ENCODE measurements around the gene MAP3K8. TPM values are rescaled to one million over a fixed set of nuclear protein-coding genes. Genes with fewer than 3 reads are reported as not detected.

Gene MAP3K8
- total RNA-seq, 6 experiments from 2014 or later = 3.1 to 21.9 (median 6.1) TPM

DNA sequence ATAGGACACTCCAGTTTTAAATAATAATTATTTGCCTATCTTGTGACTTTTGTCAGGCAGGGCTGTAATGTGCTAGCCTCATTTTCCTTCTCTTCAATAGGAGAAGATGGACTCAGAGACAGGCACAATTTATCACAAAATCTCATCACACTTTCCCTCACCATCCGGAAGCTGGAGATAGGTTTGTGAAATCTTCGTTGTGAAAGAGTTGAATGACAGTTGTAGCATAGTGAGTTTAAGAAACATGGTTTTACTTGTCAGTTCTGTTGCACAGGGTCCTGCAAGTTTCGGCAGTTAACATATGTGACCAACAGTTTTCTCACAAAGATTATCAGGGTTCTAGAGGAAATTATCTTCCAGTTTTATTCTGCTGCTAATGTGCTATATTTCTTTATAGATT is 37.7 kb upstream of the MAP3K8 start:
- H3K36me3 ChIP-seq = no peaks in the 10 kb centered on the region
- TF ChIP-seq POLR2A (IDR thresholded peaks at IDR 0.05) = no peak
- TF ChIP-seq, protein P1, sequence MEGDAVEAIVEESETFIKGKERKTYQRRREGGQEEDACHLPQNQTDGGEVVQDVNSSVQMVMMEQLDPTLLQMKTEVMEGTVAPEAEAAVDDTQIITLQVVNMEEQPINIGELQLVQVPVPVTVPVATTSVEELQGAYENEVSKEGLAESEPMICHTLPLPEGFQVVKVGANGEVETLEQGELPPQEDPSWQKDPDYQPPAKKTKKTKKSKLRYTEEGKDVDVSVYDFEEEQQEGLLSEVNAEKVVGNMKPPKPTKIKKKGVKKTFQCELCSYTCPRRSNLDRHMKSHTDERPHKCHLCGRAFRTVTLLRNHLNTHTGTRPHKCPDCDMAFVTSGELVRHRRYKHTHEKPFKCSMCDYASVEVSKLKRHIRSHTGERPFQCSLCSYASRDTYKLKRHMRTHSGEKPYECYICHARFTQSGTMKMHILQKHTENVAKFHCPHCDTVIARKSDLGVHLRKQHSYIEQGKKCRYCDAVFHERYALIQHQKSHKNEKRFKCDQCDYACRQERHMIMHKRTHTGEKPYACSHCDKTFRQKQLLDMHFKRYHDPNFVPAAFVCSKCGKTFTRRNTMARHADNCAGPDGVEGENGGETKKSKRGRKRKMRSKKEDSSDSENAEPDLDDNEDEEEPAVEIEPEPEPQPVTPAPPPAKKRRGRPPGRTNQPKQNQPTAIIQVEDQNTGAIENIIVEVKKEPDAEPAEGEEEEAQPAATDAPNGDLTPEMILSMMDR (IDR thresholded peaks at IDR 0.05) = no peak
- no peak overlapping the region for H3K27ac ChIP-seq
- 38% methylated on average over 3 of the region's 3 CpGs for WGBS (ENCODE audit: insufficient coverage, low coverage, low lambda C conversion rate, missing lambda C conversion rate)
- peaks cover 0 to 3% (median 0%) of the 10 kb centered on the region in 4 donors for H3K4me1 ChIP-seq
- H3K9me3 ChIP-seq = no peaks in the 10 kb centered on the region
- intact Hi-C loops (cut with DNase I) = loop anchor here in 1 of 2 donors (5.0 to 10.0 kb wide), 2 partner anchors 139 to 196 kb away; no protein-coding TSS in a partner anchor
- H3K27me3 ChIP-seq = no peaks in the 10 kb centered on the region
- H3K4me3 ChIP-seq = no peak overlapping the region
- ATAC-seq (no peak), DNase-seq (no peak)

DNA sequence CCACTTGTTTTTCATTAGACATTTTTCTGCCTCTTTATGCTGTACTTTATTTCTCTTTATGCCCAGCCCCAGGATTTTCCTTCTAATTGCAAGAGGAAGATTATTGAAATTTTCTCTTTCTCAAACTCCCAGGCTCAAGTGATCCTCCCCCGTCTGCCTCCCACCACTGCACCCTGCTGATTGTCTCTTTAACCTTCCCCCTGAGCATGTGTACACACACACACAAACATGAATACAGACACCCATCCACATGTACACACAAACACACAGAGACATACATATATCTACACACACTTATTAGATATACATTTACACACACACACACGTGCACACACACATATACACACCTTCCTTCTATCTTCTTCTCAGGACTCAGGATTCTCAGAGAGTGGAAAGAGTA is 37.3 kb upstream of the MAP3K8 start:
- TF ChIP-seq, protein P1 (IDR thresholded peaks at IDR 0.05) = no peak
- no peak for TF ChIP-seq POLR2A (IDR thresholded peaks at IDR 0.05)
- no peaks in the 10 kb centered on the region for H3K9me3 ChIP-seq
- WGBS (ENCODE audit: insufficient coverage, low coverage, low lambda C conversion rate, missing lambda C conversion rate) = 48% methylated on average over 2 of the region's 2 CpGs
- no peaks in the 10 kb centered on the region for H3K27me3 ChIP-seq
- H3K4me3 ChIP-seq = no peak overlapping the region
- peaks cover 0 to 3% (median 0%) of the 10 kb centered on the region in 4 donors for H3K4me1 ChIP-seq
- no peak for DNase-seq
- no peak overlapping the region for H3K27ac ChIP-seq
- no peak for ATAC-seq
- intact Hi-C loops (cut with DNase I) = loop anchor here in 1 of 2 donors (5.0 to 10.0 kb wide), 2 partner anchors 138 to 196 kb away; no protein-coding TSS in a partner anchor
- H3K36me3 ChIP-seq = no peaks in the 10 kb centered on the region

DNA sequence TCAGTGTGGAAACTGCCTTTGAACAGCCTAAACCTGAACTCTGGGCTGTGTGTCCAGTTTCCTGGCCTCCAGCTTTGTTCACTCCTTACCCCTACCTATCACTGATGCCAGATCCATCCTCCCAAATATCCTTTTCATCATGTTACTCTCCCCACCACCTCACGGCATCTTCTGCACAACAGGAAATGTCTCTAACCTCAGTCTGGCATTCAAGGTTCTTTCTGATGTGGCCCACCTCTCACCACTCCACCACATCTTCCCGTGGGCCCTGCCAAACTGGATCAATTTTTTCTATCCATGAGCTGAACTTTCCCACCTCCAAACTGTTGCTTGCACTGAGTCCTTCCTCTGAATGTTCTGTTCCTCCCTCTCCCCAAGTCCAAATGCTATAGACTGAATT is 35.8 kb upstream of the MAP3K8 start:
- Histone ChIP-seq H3K27me3 (no peaks in the 10 kb centered on the region), H3K4me1 (no peaks in the 10 kb centered on the region), H3K36me3 (no peaks in the 10 kb centered on the region), H3K4me3 (no peak overlapping the region), H3K9me3 (no peaks in the 10 kb centered on the region), H3K27ac (no peak overlapping the region)
- no peak for DNase-seq
- no peak for ATAC-seq
- WGBS (ENCODE audit: insufficient coverage, low coverage, low lambda C conversion rate, missing lambda C conversion rate) = 75% methylated on average over 2 of the region's 2 CpGs
- intact Hi-C loops (cut with DNase I) = loop anchor here in 1 of 2 donors (5.0 to 10.0 kb wide), 2 partner anchors 137 to 194 kb away; no protein-coding TSS in a partner anchor
- no peak for TF ChIP-seq POLR2A (IDR thresholded peaks at IDR 0.05)
- TF ChIP-seq, protein P1 (IDR thresholded peaks at IDR 0.05) = no peak

DNA sequence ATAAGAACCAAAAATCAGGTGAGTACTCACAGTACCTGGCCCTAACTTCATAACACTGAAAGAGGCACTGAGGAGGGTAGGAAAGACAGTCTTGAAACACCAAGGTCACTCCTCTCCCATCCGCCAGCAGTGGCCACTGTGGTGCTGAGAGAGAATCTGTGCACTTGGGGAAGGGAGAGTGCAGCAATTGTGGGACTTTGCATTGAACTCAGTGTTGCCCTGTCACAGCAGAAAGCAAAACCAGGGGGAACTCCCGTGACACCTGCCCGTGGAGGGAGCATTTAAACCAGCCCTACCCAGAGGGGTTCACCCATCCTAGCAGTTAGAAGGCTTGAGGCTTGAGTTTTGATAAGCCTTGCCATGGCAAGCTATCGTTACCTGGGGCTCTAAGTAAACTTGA is 35.2 kb upstream of the MAP3K8 start:
- H3K4me3 ChIP-seq = no peak overlapping the region
- H3K4me1 ChIP-seq = no peaks in the 10 kb centered on the region
- no peak for TF ChIP-seq POLR2A (IDR thresholded peaks at IDR 0.05)
- TF ChIP-seq, protein P1 (IDR thresholded peaks at IDR 0.05) = no peak
- intact Hi-C loops (cut with DNase I) = loop anchor here in 1 of 2 donors (5.0 to 10.0 kb wide), 2 partner anchors 136 to 194 kb away; no protein-coding TSS in a partner anchor
- ATAC-seq (no peak), DNase-seq (no peak)
- H3K27me3 ChIP-seq = no peaks in the 10 kb centered on the region
- WGBS (ENCODE audit: insufficient coverage, low coverage, low lambda C conversion rate, missing lambda C conversion rate) = 30% methylated on average over 2 of the region's 4 CpGs
- H3K36me3 ChIP-seq = no peaks in the 10 kb centered on the region
- no peaks in the 10 kb centered on the region for H3K9me3 ChIP-seq
- no peak overlapping the region for H3K27ac ChIP-seq
